Uterus (tissue), 2 donors: ENCODE results near the gene FAM78A.

Experiments used
- POLR2A ChIP-seq, 2 donors: fragments of 450-650 bp; IDR thresholded peaks; one replicate each; pipeline ENCODE4 v1.6.1; 2016; ENCODE audit warnings: antibody characterized with exemption in 2 of 2, mild to moderate bottlenecking in 1 of 2, moderate library complexity in 1 of 2
- TF ChIP-seq, protein P1 (sequence below), 4 experiments: fragments of 200-600 bp in 2 of 4; fragments of 450-650 bp in 2 of 4; sonication (generic) in 2 of 4; IDR thresholded peaks; one replicate each; pipeline ENCODE4 v1.5.1; 2016 to 2019; ENCODE audit warnings: antibody characterized with exemption in 4 of 4, mild to moderate bottlenecking in 2 of 4, moderate library complexity in 1 of 4

DNA sequence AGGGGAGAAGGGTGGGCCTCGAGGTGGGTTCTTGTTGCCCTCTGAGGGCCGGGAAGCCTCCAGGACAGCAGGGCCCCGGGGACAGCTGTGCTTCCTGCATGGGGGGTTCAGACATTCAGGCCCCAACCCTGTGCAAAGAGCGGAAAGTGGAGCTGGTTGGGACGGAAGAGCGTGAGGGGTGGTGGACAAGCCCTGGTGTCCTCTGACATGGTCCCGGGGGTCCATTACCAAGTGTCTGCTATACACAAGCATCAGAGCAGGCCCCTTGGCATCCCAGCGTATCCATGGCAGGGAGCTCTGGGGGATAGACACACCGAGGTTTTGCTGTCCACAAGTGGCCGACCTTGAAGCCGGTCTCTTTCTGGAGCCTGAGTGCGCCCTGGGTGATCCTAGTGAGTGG, 22.5 kb upstream of the FAM78A start:
- no peak for TF ChIP-seq POLR2A (IDR thresholded peaks at IDR 0.05)
- TF ChIP-seq, protein P1, sequence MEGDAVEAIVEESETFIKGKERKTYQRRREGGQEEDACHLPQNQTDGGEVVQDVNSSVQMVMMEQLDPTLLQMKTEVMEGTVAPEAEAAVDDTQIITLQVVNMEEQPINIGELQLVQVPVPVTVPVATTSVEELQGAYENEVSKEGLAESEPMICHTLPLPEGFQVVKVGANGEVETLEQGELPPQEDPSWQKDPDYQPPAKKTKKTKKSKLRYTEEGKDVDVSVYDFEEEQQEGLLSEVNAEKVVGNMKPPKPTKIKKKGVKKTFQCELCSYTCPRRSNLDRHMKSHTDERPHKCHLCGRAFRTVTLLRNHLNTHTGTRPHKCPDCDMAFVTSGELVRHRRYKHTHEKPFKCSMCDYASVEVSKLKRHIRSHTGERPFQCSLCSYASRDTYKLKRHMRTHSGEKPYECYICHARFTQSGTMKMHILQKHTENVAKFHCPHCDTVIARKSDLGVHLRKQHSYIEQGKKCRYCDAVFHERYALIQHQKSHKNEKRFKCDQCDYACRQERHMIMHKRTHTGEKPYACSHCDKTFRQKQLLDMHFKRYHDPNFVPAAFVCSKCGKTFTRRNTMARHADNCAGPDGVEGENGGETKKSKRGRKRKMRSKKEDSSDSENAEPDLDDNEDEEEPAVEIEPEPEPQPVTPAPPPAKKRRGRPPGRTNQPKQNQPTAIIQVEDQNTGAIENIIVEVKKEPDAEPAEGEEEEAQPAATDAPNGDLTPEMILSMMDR (IDR thresholded peaks at IDR 0.05) = no peak
